ENCODE data around the gene ALK.

- TF ChIP-seq CTCF (IDR thresholded peaks at IDR 0.05) (no peak), POLR2A (IDR thresholded peaks at IDR 0.05) (no peak)
Observed at GRCh38 chr2:29715655-29716054, 205.7 kb downstream of the ALK start.

All from thyroid gland (tissue), 4 donors.